ENCODE measurements around the gene ETAA1.

Gene ETAA1

GRCh38 chr2:67384123-67384822 lies 12.9 kb upstream of the ETAA1 start:
- H3K4me1 ChIP-seq (ENCODE audit: control insufficient read depth, low read length) = no peaks in the 10 kb centered on the region
- no peaks in the 10 kb centered on the region for H3K9me2 ChIP-seq (replicated peaks; ENCODE audit: control insufficient read depth, low read length)
- H3K27ac ChIP-seq (ENCODE audit: low read depth, low read length) = no peak overlapping the region
- H3K27me3 ChIP-seq (ENCODE audit: control insufficient read depth, low read length) = no peaks in the 10 kb centered on the region
- H3K9me3 ChIP-seq (ENCODE audit: control insufficient read depth, insufficient read depth, low read length) = no peaks in the 10 kb centered on the region
- no peak overlapping the region for H3K4me2 ChIP-seq (ENCODE audit: low read length)
- no peaks in the 10 kb centered on the region for H3K79me2 ChIP-seq (ENCODE audit: control insufficient read depth, low read length)
- no peak overlapping the region for H3K4me3 ChIP-seq (ENCODE audit: low read length)
- H3F3A ChIP-seq (ENCODE audit: control insufficient read depth, insufficient read depth) = no peaks in the 10 kb centered on the region
- TF ChIP-seq EZH2phosphoT487 (IDR thresholded peaks at IDR 0.05; ENCODE audit: borderline replicate concordance, low read length) = no peak
- TF ChIP-seq CTCF (IDR thresholded peaks at IDR 0.05; ENCODE audit: low read depth, low read length, poor library complexity, severe bottlenecking) = no peak
- no peaks in the 10 kb centered on the region for H3K36me3 ChIP-seq (ENCODE audit: control insufficient read depth, low read length)
- H4K20me1 ChIP-seq (ENCODE audit: control insufficient read depth, insufficient read depth, low read depth, low read length) = no peaks in the 10 kb centered on the region

- Histone ChIP-seq H3K36me3 (ENCODE audit: control insufficient read depth, low read length) (no peaks in the 10 kb centered on the region), H3K4me1 (ENCODE audit: control insufficient read depth, low read length) (no peaks in the 10 kb centered on the region), H3K9me3 (ENCODE audit: control insufficient read depth, insufficient read depth, low read length) (no peaks in the 10 kb centered on the region), H3K9me2 (replicated peaks; ENCODE audit: control insufficient read depth, low read length) (no peaks in the 10 kb centered on the region), H3F3A (ENCODE audit: control insufficient read depth, insufficient read depth) (no peaks in the 10 kb centered on the region), H3K27ac (ENCODE audit: low read depth, low read length) (no peak overlapping the region), H3K4me3 (ENCODE audit: low read length) (no peak overlapping the region), H3K4me2 (ENCODE audit: low read length) (no peak overlapping the region), H3K79me2 (ENCODE audit: control insufficient read depth, low read length) (no peaks in the 10 kb centered on the region), H4K20me1 (ENCODE audit: control insufficient read depth, insufficient read depth, low read depth, low read length) (no peaks in the 10 kb centered on the region), H3K27me3 (ENCODE audit: control insufficient read depth, low read length) (no peaks in the 10 kb centered on the region)
- no peak for TF ChIP-seq EZH2phosphoT487 (IDR thresholded peaks at IDR 0.05; ENCODE audit: borderline replicate concordance, low read length)
- no peak for TF ChIP-seq CTCF (IDR thresholded peaks at IDR 0.05; ENCODE audit: low read depth, low read length, poor library complexity, severe bottlenecking)
Observed at GRCh38 chr2:67388680-67389079, 8.5 kb upstream of the ETAA1 start.

GRCh38 chr2:67389286-67389685 lies 7.8 kb upstream of the ETAA1 start:
- no peaks in the 10 kb centered on the region for H3K9me3 ChIP-seq (ENCODE audit: control insufficient read depth, insufficient read depth, low read length)
- TF ChIP-seq CTCF (IDR thresholded peaks at IDR 0.05; ENCODE audit: low read depth, low read length, poor library complexity, severe bottlenecking) = no peak
- TF ChIP-seq EZH2phosphoT487 (IDR thresholded peaks at IDR 0.05; ENCODE audit: borderline replicate concordance, low read length) = no peak

More at GRCh38 chr2:67389286-67389685, 7.8 kb upstream of the ETAA1 start:
- no peaks in the 10 kb centered on the region for H3K9me2 ChIP-seq (replicated peaks; ENCODE audit: control insufficient read depth, low read length)
- no peak overlapping the region for H3K4me3 ChIP-seq (ENCODE audit: low read length)
- H3K79me2 ChIP-seq (ENCODE audit: control insufficient read depth, low read length) = no peaks in the 10 kb centered on the region
- no peak overlapping the region for H3K27ac ChIP-seq (ENCODE audit: low read depth, low read length)
- no peaks in the 10 kb centered on the region for H3K36me3 ChIP-seq (ENCODE audit: control insufficient read depth, low read length)
- H3K27me3 ChIP-seq (ENCODE audit: control insufficient read depth, low read length) = no peaks in the 10 kb centered on the region
- H3K4me1 ChIP-seq (ENCODE audit: control insufficient read depth, low read length) = no peaks in the 10 kb centered on the region
- H3F3A ChIP-seq (ENCODE audit: control insufficient read depth, insufficient read depth) = no peaks in the 10 kb centered on the region
- no peak overlapping the region for H3K4me2 ChIP-seq (ENCODE audit: low read length)
- no peaks in the 10 kb centered on the region for H4K20me1 ChIP-seq (ENCODE audit: control insufficient read depth, insufficient read depth, low read depth, low read length)

Data from DOHH2 (cell line).